ENCODE results near the gene AKT1. TPM values are rescaled to one million over a fixed set of nuclear protein-coding genes. Genes with fewer than 3 reads are reported as not detected.

Gene AKT1
- total and polyA plus RNA-seq, 4 donors = 30.6 to 192 (median 58.7) TPM

DNA sequence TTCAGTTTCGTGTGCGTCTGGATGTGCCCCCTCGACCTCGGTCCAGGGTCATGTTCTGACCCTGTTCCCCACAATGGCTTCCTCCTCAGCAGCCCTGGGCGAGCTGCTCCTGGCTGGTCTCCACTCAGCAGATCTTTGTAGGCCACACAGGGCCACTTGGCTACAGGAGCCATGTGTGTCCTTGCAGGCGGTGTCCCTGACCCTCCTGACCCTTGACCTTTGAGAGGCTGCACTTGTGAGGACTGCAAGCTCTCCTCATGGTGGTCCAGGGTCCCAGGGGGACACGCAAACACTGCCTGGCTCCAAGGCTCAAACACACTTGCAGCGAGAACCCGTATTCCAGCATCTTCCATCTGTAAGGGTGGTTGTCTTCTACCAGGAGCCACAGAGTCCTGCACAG lies 50.1 kb downstream of the AKT1 start:
- Histone ChIP-seq H3K4me3 (ENCODE audit: low read depth in 1 of 3, low read length in 3 of 3) (no peak overlapping the region), H3K9me3 (ENCODE audit: control insufficient read depth in 4 of 4, low read length in 3 of 4) (no peaks in the 10 kb centered on the region), H3K36me3 (ENCODE audit: control insufficient read depth in 4 of 4, insufficient read depth in 3 of 4, low read depth in 1 of 4, low read length in 3 of 4) (peaks cover 0 to 31% (median 11%) of the 10 kb centered on the region in 4 donors), H3K27me3 (ENCODE audit: control insufficient read depth in 4 of 4, insufficient read depth in 4 of 4, low read length in 3 of 4) (no peaks in the 10 kb centered on the region), H3K27ac (ENCODE audit: low read depth in 1 of 2, low read length in 2 of 2) (peak overlapping the region; percentile 80 to 89), H3K4me1 (ENCODE audit: control insufficient read depth in 4 of 4, insufficient read depth in 4 of 4, low read length in 3 of 4) (peaks cover 10 to 40% (median 30%) of the 10 kb centered on the region in 4 donors), H3K9ac (ENCODE audit: low read depth in 1 of 2, low read length in 2 of 2) (no peak overlapping the region)
- WGBS = 89% methylated on average over 9 of the region's 9 CpGs
- no peak for TF ChIP-seq HNF4G (IDR thresholded peaks at IDR 0.05)
- TF ChIP-seq, protein P1, sequence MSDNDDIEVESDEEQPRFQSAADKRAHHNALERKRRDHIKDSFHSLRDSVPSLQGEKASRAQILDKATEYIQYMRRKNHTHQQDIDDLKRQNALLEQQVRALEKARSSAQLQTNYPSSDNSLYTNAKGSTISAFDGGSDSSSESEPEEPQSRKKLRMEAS (IDR thresholded peaks at IDR 0.05) = no peak
- TF ChIP-seq, protein P2, sequence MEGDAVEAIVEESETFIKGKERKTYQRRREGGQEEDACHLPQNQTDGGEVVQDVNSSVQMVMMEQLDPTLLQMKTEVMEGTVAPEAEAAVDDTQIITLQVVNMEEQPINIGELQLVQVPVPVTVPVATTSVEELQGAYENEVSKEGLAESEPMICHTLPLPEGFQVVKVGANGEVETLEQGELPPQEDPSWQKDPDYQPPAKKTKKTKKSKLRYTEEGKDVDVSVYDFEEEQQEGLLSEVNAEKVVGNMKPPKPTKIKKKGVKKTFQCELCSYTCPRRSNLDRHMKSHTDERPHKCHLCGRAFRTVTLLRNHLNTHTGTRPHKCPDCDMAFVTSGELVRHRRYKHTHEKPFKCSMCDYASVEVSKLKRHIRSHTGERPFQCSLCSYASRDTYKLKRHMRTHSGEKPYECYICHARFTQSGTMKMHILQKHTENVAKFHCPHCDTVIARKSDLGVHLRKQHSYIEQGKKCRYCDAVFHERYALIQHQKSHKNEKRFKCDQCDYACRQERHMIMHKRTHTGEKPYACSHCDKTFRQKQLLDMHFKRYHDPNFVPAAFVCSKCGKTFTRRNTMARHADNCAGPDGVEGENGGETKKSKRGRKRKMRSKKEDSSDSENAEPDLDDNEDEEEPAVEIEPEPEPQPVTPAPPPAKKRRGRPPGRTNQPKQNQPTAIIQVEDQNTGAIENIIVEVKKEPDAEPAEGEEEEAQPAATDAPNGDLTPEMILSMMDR (IDR thresholded peaks at IDR 0.05; ENCODE audit: low read depth, low read length, missing input control) = no peak
- no peak for TF ChIP-seq ZBTB33 (IDR thresholded peaks at IDR 0.05)
- no peak for TF ChIP-seq GABPA (IDR thresholded peaks at IDR 0.05 in 1 of 2, conservative IDR thresholded peaks at IDR 0.05 in 1 of 2)
- no peak for TF ChIP-seq SP1 (IDR thresholded peaks at IDR 0.05)
- TF ChIP-seq, protein P3, sequence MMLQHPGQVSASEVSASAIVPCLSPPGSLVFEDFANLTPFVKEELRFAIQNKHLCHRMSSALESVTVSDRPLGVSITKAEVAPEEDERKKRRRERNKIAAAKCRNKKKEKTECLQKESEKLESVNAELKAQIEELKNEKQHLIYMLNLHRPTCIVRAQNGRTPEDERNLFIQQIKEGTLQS (IDR thresholded peaks at IDR 0.05) = no peak
- TF ChIP-seq RXRA (IDR thresholded peaks at IDR 0.05) = no peak
- no peak for TF ChIP-seq REST (IDR thresholded peaks at IDR 0.05)
- TF ChIP-seq JUND (IDR thresholded peaks at IDR 0.05) = no peak
- TF ChIP-seq TAF1 (conservative IDR thresholded peaks at IDR 0.05) = no peak
- no peak for TF ChIP-seq HNF4A (conservative IDR thresholded peaks at IDR 0.05)
- no peak for TF ChIP-seq RAD21 (IDR thresholded peaks at IDR 0.05)
- TF ChIP-seq YY1 (IDR thresholded peaks at IDR 0.05) = no peak
- TF ChIP-seq NR2F2 (IDR thresholded peaks at IDR 0.05) = no peak
- no peak for DNase-seq (ENCODE audit: low spot score)

DNA sequence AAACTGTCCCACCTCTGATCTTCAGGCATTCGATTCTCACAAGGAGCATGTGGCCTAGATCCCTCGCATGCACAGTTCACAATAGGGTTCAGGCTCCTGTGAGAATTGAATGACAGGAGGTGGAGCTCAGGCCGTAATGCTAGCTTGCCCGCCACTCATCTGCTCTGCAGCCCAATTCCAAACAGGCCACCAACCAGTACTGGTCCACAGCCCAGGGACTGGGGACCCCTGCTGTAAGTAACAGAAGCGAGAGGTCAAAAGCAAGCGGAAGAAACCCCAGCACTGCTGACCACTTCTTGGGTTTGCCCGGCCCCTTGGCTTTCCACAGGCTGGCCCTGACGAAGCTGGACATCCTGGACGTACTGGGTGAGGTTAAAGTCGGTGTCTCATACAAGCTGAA lies 51.1 kb downstream of the AKT1 start:
- DNase-seq (ENCODE audit: low spot score) = no peak
- Histone ChIP-seq H3K27ac (ENCODE audit: low read depth in 1 of 2, low read length in 2 of 2) (no peak overlapping the region), H3K4me3 (ENCODE audit: low read depth in 1 of 3, low read length in 3 of 3) (no peak overlapping the region), H3K9ac (ENCODE audit: low read depth in 1 of 2, low read length in 2 of 2) (no peak overlapping the region), H3K27me3 (ENCODE audit: control insufficient read depth in 4 of 4, insufficient read depth in 4 of 4, low read length in 3 of 4) (no peaks in the 10 kb centered on the region), H3K4me1 (ENCODE audit: control insufficient read depth in 4 of 4, insufficient read depth in 4 of 4, low read length in 3 of 4) (peaks cover 7 to 34% (median 26%) of the 10 kb centered on the region in 4 donors), H3K36me3 (ENCODE audit: control insufficient read depth in 4 of 4, insufficient read depth in 3 of 4, low read depth in 1 of 4, low read length in 3 of 4) (peaks cover 0 to 38% (median 19%) of the 10 kb centered on the region in 4 donors), H3K9me3 (ENCODE audit: control insufficient read depth in 4 of 4, low read length in 3 of 4) (no peaks in the 10 kb centered on the region)
- TF ChIP-seq RAD21 (IDR thresholded peaks at IDR 0.05) (no peak), RXRA (IDR thresholded peaks at IDR 0.05) (no peak), FOXA2 (IDR thresholded peaks at IDR 0.05) (no peak)
- TF ChIP-seq, protein P1 (IDR thresholded peaks at IDR 0.05) = no peak
- WGBS = 95% methylated on average over 10 of the region's 10 CpGs

All from liver (tissue), 9 donors.